IMR-90 (cell line): ENCODE results near the gene GALNT13. TPM values are rescaled to one million over a fixed set of nuclear protein-coding genes. Genes with fewer than 3 reads are reported as not detected.

Experiments
- ATAC-seq: fragments of 200-7000 bp; cut with Tn5 transposase; 2 replicates; pipeline ENCODE4 v1.9.1; 2020; ENCODE audit warnings: low read depth, mild to moderate bottlenecking, moderate library complexity
- BruUV-seq: library from RNA; stranded (reverse); fragments of 400-500 nt; replicated peaks from 2 replicates; lab custom pipeline; 2021; lab: Mats Ljungman, UMichigan
- CTCF ChIA-PET: fragments of 300-600 bp; formaldehyde crosslinking; extraction: SDS; loops from one replicate; lab custom pipeline; 2021; ENCODE audit warnings: antibody characterized with exemption; lab: Yijun Ruan, JAX
- POLR2A ChIA-PET: fragments of 300-600 bp; sonication (Branson Sonifier 250); formaldehyde crosslinking; loops from one replicate; lab custom pipeline; 2022; ENCODE audit warnings: antibody characterized with exemption; ENCODE audit not compliant: unreplicated experiment; lab: Charles Lee
- DNase-seq: peaks from one replicate; pipeline ENCODE4 v3.0.0; 2013
- H2AFZ ChIP-seq: replicated peaks from 2 replicates; pipeline ENCODE3; 2013; ENCODE audit warnings: low read length, mild to moderate bottlenecking; ENCODE audit not compliant: poor library complexity
- H2AK5ac ChIP-seq: 2 replicates; pipeline ENCODE4 v1.6.1; 2013; ENCODE audit warnings: low read depth, low read length, inconsistent platforms
- H2AK9ac ChIP-seq: replicated peaks from 2 replicates; pipeline ENCODE3; 2013; ENCODE audit warnings: mild to moderate bottlenecking, low read depth, low read length, moderate library complexity; ENCODE audit not compliant: poor library complexity
- H2BK120ac ChIP-seq: 2 replicates; pipeline ENCODE4 v1.6.1; 2013; ENCODE audit warnings: low read depth, low read length, inconsistent platforms
- H2BK15ac ChIP-seq: 3 replicates; pipeline ENCODE4 v1.6.1; 2013; ENCODE audit warnings: low read depth, low read length, inconsistent platforms
- H2BK20ac ChIP-seq: 2 replicates; pipeline ENCODE4 v1.6.1; 2013; ENCODE audit warnings: low read depth, mild to moderate bottlenecking, inconsistent platforms, low read length, moderate library complexity
- H2BK5ac ChIP-seq: 2 replicates; pipeline ENCODE4 v1.6.1; 2013; ENCODE audit warnings: mild to moderate bottlenecking, low read depth, low read length, inconsistent platforms; ENCODE audit not compliant: poor library complexity, severe bottlenecking
- H3K14ac ChIP-seq: replicated peaks from 2 replicates; pipeline ENCODE4 v1.6.1; 2013; ENCODE audit warnings: low read depth, low read length, inconsistent platforms
- H3K18ac ChIP-seq: 2 replicates; pipeline ENCODE4 v1.6.1; 2013; ENCODE audit warnings: low read depth, low read length, control low read depth
- H3K23ac ChIP-seq: 2 replicates; pipeline ENCODE4 v1.6.1; 2013; ENCODE audit warnings: low read depth, low read length, inconsistent platforms
- H3K27ac ChIP-seq: 2 replicates; pipeline ENCODE4 v1.5.1; 2013; ENCODE audit warnings: mild to moderate bottlenecking, control low read depth, low read length; ENCODE audit not compliant: insufficient read depth
- H3K27me3 ChIP-seq: 2 replicates; pipeline ENCODE4 v1.6.1; 2013; ENCODE audit warnings: low read length; ENCODE audit not compliant: control insufficient read depth, insufficient read depth
- H3K36me3 ChIP-seq: 2 replicates; pipeline ENCODE4 v1.6.1; 2013; ENCODE audit warnings: low read length, mixed read lengths; ENCODE audit not compliant: control insufficient read depth, insufficient read depth
- H3K4ac ChIP-seq: 2 replicates; pipeline ENCODE4 v1.6.1; 2013; ENCODE audit warnings: low read depth, low read length, inconsistent platforms
- H3K4me1 ChIP-seq: 2 replicates; pipeline ENCODE4 v1.6.1; 2013; ENCODE audit warnings: low read length, mixed read lengths; ENCODE audit not compliant: control insufficient read depth, insufficient read depth
- H3K4me2 ChIP-seq: 2 replicates; pipeline ENCODE4 v1.6.1; 2013; ENCODE audit warnings: low read depth, mild to moderate bottlenecking, control low read depth, low read length, moderate library complexity
- H3K4me3 ChIP-seq: 2 replicates; pipeline ENCODE4 v1.5.1; 2013; ENCODE audit warnings: low read depth, mild to moderate bottlenecking, control low read depth, low read length, moderate library complexity; ENCODE audit not compliant: insufficient read depth
- H3K56ac ChIP-seq: 2 replicates; pipeline ENCODE4 v1.6.1; 2013; ENCODE audit warnings: low read length, inconsistent platforms; ENCODE audit not compliant: insufficient read depth; ENCODE audit errors: extremely low read depth
- H3K79me1 ChIP-seq, 2 experiments: 2 replicates each; pipeline ENCODE4 v1.6.1; 2013; ENCODE audit warnings: low read length in 2 of 2, inconsistent platforms in 1 of 2, low read depth in 1 of 2
- H3K9ac ChIP-seq: 2 replicates; pipeline ENCODE4 v1.6.1; 2013; ENCODE audit warnings: low read depth, low read length, control low read depth
- H3K9me1 ChIP-seq: 2 replicates; pipeline ENCODE4 v1.6.1; 2013; ENCODE audit warnings: low read length, inconsistent platforms; ENCODE audit not compliant: insufficient read depth
- H3K9me3 ChIP-seq: 2 replicates; pipeline ENCODE4 v1.6.1; 2013; ENCODE audit warnings: low read length; ENCODE audit not compliant: control insufficient read depth, insufficient read depth
- H4K20me1 ChIP-seq: 2 replicates; pipeline ENCODE4 v1.6.1; 2013; ENCODE audit warnings: low read length, inconsistent platforms; ENCODE audit not compliant: insufficient read depth
- H4K5ac ChIP-seq: 2 replicates; pipeline ENCODE4 v1.6.1; 2013; ENCODE audit warnings: mild to moderate bottlenecking, low read depth, low read length, control low read depth
- H4K8ac ChIP-seq, 2 experiments: 2 replicates each; pipeline ENCODE4 v1.6.1; 2013; ENCODE audit warnings: low read depth in 2 of 2, low read length in 2 of 2, control low read depth in 1 of 2, inconsistent platforms in 1 of 2
- H4K91ac ChIP-seq: 2 replicates; pipeline ENCODE4 v1.6.1; 2013; ENCODE audit warnings: low read depth, low read length, inconsistent platforms; ENCODE audit not compliant: insufficient read depth
- BHLHE40 ChIP-seq: fragments of 150-350 bp; IDR thresholded peaks from 2 replicates; pipeline ENCODE4 v1.6.1; 2016; ENCODE audit warnings: mild to moderate bottlenecking, low read depth, low read length
- CEBPB ChIP-seq: IDR thresholded peaks from 2 replicates; pipeline ENCODE4 v1.6.1; 2012; ENCODE audit warnings: low read depth, low read length, improper control_type of control experiment
- CHD1 ChIP-seq: IDR thresholded peaks from 2 replicates; pipeline ENCODE4 v1.6.1; 2012; ENCODE audit warnings: low read depth, low read length, improper control_type of control experiment
- ELK1 ChIP-seq: fragments of 150-350 bp; IDR thresholded peaks from 2 replicates; pipeline ENCODE4 v1.6.1; 2016; ENCODE audit warnings: low read depth, mild to moderate bottlenecking, low read length, moderate library complexity, borderline replicate concordance
- FOS ChIP-seq: fragments of 150-350 bp; IDR thresholded peaks from 2 replicates; pipeline ENCODE4 v1.6.1; 2016; ENCODE audit warnings: low read depth, low read length
- MAFK ChIP-seq: IDR thresholded peaks from 2 replicates; pipeline ENCODE4 v1.6.1; 2012; ENCODE audit warnings: low read depth, low read length, improper control_type of control experiment
- MAZ ChIP-seq: IDR thresholded peaks from 2 replicates; pipeline ENCODE4 v1.6.1; 2012; ENCODE audit warnings: low read depth, mild to moderate bottlenecking, low read length, improper control_type of control experiment, moderate library complexity, borderline replicate concordance
- MXI1 ChIP-seq: IDR thresholded peaks from 2 replicates; pipeline ENCODE4 v1.6.1; 2012; ENCODE audit warnings: low read depth, mild to moderate bottlenecking, low read length, moderate library complexity, borderline replicate concordance
- NFE2L2 ChIP-seq: fragments of 150-350 bp; IDR thresholded peaks from 2 replicates; pipeline ENCODE4 v1.6.1; 2016; ENCODE audit warnings: low read depth, mild to moderate bottlenecking, low read length
- POLR2A ChIP-seq: IDR thresholded peaks from 2 replicates; pipeline ENCODE4 v1.6.1; 2012; ENCODE audit warnings: mild to moderate bottlenecking, low read depth, low read length
- RAD21 ChIP-seq: IDR thresholded peaks from 2 replicates; pipeline ENCODE4 v1.6.1; 2012; ENCODE audit warnings: low read length, improper control_type of control experiment
- RCOR1 ChIP-seq: IDR thresholded peaks from 2 replicates; pipeline ENCODE4 v1.6.1; 2012; ENCODE audit warnings: mild to moderate bottlenecking, low read length, improper control_type of control experiment; ENCODE audit not compliant: insufficient replicate concordance
- RFX5 ChIP-seq: IDR thresholded peaks from 2 replicates; pipeline ENCODE4 v1.8.0; 2012; ENCODE audit warnings: low read depth, mild to moderate bottlenecking, low read length, moderate library complexity
- SMC3 ChIP-seq: fragments of 150-350 bp; IDR thresholded peaks from 2 replicates; pipeline ENCODE4 v1.6.1; 2016; ENCODE audit warnings: low read depth, mild to moderate bottlenecking, antibody characterized with exemption, low read length, moderate library complexity
- USF2 ChIP-seq: fragments of 150-350 bp; IDR thresholded peaks from 2 replicates; pipeline ENCODE4 v1.6.1; 2017; ENCODE audit warnings: mild to moderate bottlenecking, antibody characterized with exemption, low read length, low read depth
- WGBS, 2 experiments: methylation state at CpG; one replicate each; pipeline versions ENCODE4 v1.1.5 to v1.1.7; 2013; ENCODE audit warnings: missing lambda C conversion rate in 2 of 2; ENCODE audit not compliant: insufficient read length in 1 of 2; ENCODE audit errors: extremely low coverage in 2 of 2; 5-methylcytosine and 5-hydroxymethylcytosine counted together
- dilution Hi-C: fragments of 300-500 bp; cut with HindIII; formaldehyde crosslinking; loops from one replicate; pipeline ENCODE4 v1.14.3; 2018; ENCODE audit warnings: low sequenced_read_pairs; ENCODE audit not compliant: unreplicated experiment
- in situ Hi-C: fragments of 300-500 bp; cut with MboI; formaldehyde crosslinking; loops from 3 replicates; pipeline ENCODE4 v1.14.3; 2019; ENCODE audit warnings: low sequenced_read_pairs, inconsistent platforms, mixed read lengths
- intact Hi-C: fragments of 100-400 bp; cut with micrococcal nuclease; formaldehyde crosslinking; loops from 2 replicates; pipeline ENCODE4 v1.10.0; 2022
- polyA plus RNA-seq, 3 experiments: library from polyadenylated mRNA; depleted of rRNA; stranded (reverse); fragments of >200 nt; gene quantifications; 2 replicates each; pipeline ENCODE4 v1.2.3, GENCODE V29; 2012; ENCODE audit warnings: low replicate concordance in 1 of 3
- total RNA-seq: library from RNA; depleted of rRNA; stranded (reverse); fragments of >200 nt; gene quantifications from 2 replicates; pipeline ENCODE4 v1.2.3, GENCODE V29; 2012
- TF ChIP-seq, protein P1 (sequence below): conservative IDR thresholded peaks from 2 replicates; pipeline ENCODE4 v1.5.1; 2012; ENCODE audit warnings: mild to moderate bottlenecking, low read depth, low read length, improper control_type of control experiment

Gene GALNT13
- total and polyA plus RNA-seq, 2 of the 4 experiments (the other 2 are of a cell fraction), result 0.03 TPM; not detected in 1

DNA sequence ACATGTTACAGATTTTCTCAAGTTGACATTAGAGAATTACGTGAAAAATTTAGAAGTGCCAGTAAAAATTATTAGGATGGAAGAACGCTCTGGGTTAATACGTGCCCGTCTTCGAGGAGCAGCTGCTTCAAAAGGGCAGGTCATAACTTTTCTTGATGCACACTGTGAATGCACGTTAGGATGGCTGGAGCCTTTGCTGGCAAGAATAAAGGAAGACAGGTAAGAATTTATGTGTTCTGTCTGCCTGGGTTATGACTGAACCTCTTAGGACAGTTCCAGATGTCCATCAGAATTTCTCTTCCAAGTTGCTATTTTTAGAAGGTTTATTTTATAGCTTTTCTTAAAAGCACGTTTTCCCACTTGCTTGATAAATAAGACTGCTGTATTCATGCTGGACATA, 371.0 kb downstream of the GALNT13 start:
- no peak overlapping the region for H2BK15ac ChIP-seq
- TF ChIP-seq POLR2A, result no peak
- no peak for TF ChIP-seq NFE2L2
- no peak for TF ChIP-seq CHD1
- TF ChIP-seq USF2, result no peak
- TF ChIP-seq ELK1, result no peak
- TF ChIP-seq, protein P1, sequence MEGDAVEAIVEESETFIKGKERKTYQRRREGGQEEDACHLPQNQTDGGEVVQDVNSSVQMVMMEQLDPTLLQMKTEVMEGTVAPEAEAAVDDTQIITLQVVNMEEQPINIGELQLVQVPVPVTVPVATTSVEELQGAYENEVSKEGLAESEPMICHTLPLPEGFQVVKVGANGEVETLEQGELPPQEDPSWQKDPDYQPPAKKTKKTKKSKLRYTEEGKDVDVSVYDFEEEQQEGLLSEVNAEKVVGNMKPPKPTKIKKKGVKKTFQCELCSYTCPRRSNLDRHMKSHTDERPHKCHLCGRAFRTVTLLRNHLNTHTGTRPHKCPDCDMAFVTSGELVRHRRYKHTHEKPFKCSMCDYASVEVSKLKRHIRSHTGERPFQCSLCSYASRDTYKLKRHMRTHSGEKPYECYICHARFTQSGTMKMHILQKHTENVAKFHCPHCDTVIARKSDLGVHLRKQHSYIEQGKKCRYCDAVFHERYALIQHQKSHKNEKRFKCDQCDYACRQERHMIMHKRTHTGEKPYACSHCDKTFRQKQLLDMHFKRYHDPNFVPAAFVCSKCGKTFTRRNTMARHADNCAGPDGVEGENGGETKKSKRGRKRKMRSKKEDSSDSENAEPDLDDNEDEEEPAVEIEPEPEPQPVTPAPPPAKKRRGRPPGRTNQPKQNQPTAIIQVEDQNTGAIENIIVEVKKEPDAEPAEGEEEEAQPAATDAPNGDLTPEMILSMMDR, result no peak
- TF ChIP-seq RAD21, result no peak
- no peak for TF ChIP-seq FOS
- TF ChIP-seq BHLHE40, result no peak
- TF ChIP-seq MAZ, result no peak
- TF ChIP-seq SMC3, result no peak
- TF ChIP-seq MAFK, result no peak
- TF ChIP-seq RFX5, result no peak
- no peak for TF ChIP-seq RCOR1
- no peak for TF ChIP-seq MXI1
- no peak for TF ChIP-seq CEBPB
- H3K9me1 ChIP-seq, result no peaks in the 10 kb centered on the region
- H3K4ac ChIP-seq, result no peak overlapping the region
- H3K18ac ChIP-seq, result no peak overlapping the region
- no peaks in the 10 kb centered on the region for H3K36me3 ChIP-seq
- H3K4me2 ChIP-seq, result no peak overlapping the region
- H3K9ac ChIP-seq, result no peak overlapping the region
- in situ Hi-C loops, result no loop called here
- no peak overlapping the region for H4K8ac ChIP-seq
- H3K4me1 ChIP-seq, result no peaks in the 10 kb centered on the region
- H2BK5ac ChIP-seq, result no peak overlapping the region
- H3K9me3 ChIP-seq, result peaks cover 8% of the 10 kb centered on the region
- no peak overlapping the region for H3K56ac ChIP-seq
- H3K23ac ChIP-seq, result no peak overlapping the region
- H2AFZ ChIP-seq, result no peak overlapping the region
- H2AK5ac ChIP-seq, result no peak overlapping the region
- no peak overlapping the region for H2BK20ac ChIP-seq
- intact Hi-C loops, result no loop called here
- H3K27ac ChIP-seq, result no peak overlapping the region
- WGBS, 2 experiments, result no CpG with 5 or more reads among the region's 7 CpGs
- H2BK120ac ChIP-seq, result no peak overlapping the region
- no peaks in the 10 kb centered on the region for H3K79me1 ChIP-seq
- H2AK9ac ChIP-seq, result no peak overlapping the region
- no peak overlapping the region for H4K5ac ChIP-seq
- ChIA-PET CTCF (no interaction called here), POLR2A (no interaction called here)
- DNase-seq, result no peak
- no peak overlapping the region for H4K91ac ChIP-seq
- dilution Hi-C loops, result no loop called here
- H3K27me3 ChIP-seq, result no peaks in the 10 kb centered on the region
- H4K20me1 ChIP-seq, result no peaks in the 10 kb centered on the region
- no peak for ATAC-seq
- no peak overlapping the region for H3K4me3 ChIP-seq
- BruUV-seq, result no TSS peak
- no peak overlapping the region for H3K14ac ChIP-seq
